H1 (cell line): Measurements from ENCODE around the gene SERINC5. TPM values are rescaled to one million over a fixed set of nuclear protein-coding genes. Genes with fewer than 3 reads are reported as not detected.
A peak's percentile ranks its signal among the peaks of the same experiment; 100 is the strongest.

Experiments used
- CHD7 ChIP-seq: fragments of 300-600 bp; sonication (generic); IDR thresholded peaks from 2 replicates; pipeline ENCODE4 v1.7.1; 2012; ENCODE audit warnings: low read length, moderate library complexity, mild to moderate bottlenecking, inconsistent platforms; ENCODE audit not compliant: insufficient replicate concordance
- CREB1 ChIP-seq: IDR thresholded peaks from 2 replicates; pipeline ENCODE4 v1.6.1; 2012; ENCODE audit warnings: inconsistent platforms
- EGR1 ChIP-seq: IDR thresholded peaks from 2 replicates; pipeline ENCODE4 v1.6.1; 2011; ENCODE audit warnings: low read depth, low read length, borderline replicate concordance
- EZH2 ChIP-seq: fragments of 200-600 bp; sonication (generic); IDR thresholded peaks from 2 replicates; pipeline ENCODE4 v1.7.1; 2012; ENCODE audit warnings: low read depth, mild to moderate bottlenecking, moderate library complexity, low read length, inconsistent platforms; ENCODE audit not compliant: severe bottlenecking
- FOSL1 ChIP-seq: IDR thresholded peaks from 2 replicates; pipeline ENCODE4 v1.6.1; 2011; ENCODE audit warnings: mild to moderate bottlenecking, low read depth, low read length, moderate library complexity; ENCODE audit not compliant: insufficient read depth
- GTF2F1 ChIP-seq: IDR thresholded peaks from 2 replicates; pipeline ENCODE4 v1.6.1; 2012; ENCODE audit warnings: low read depth, low read length, improper control_type of control experiment, borderline replicate concordance
- HDAC6 ChIP-seq: IDR thresholded peaks from one replicate; pipeline ENCODE4 v1.7.1; 2012; ENCODE audit warnings: low read depth, mild to moderate bottlenecking, inconsistent platforms, low read length, moderate library complexity
- JUN ChIP-seq: IDR thresholded peaks from 2 replicates; pipeline ENCODE4 v1.6.1; 2011; ENCODE audit warnings: low read depth, mild to moderate bottlenecking, improper control_type of control experiment, low read length
- KDM4A ChIP-seq: IDR thresholded peaks from one replicate; pipeline ENCODE4 v1.7.1; 2012; ENCODE audit warnings: low read depth, mild to moderate bottlenecking, moderate library complexity, low read length, inconsistent platforms; ENCODE audit not compliant: severe bottlenecking
- RFX5 ChIP-seq: IDR thresholded peaks from 2 replicates; pipeline ENCODE4 v1.6.1; 2011; ENCODE audit warnings: low read depth, low read length, improper control_type of control experiment, borderline replicate concordance
- polyA plus RNA-seq, 7 experiments: library from polyadenylated mRNA; depleted of rRNA in 3 of 7; stranded (reverse) in 5 of 7; unstranded in 2 of 7; fragments of >200 nt in 5 of 7; fragments of 200-250 nt in 2 of 7; gene quantifications; 1 replicate in 5 of 7; 2 replicates in 1 of 7; 4 replicates in 1 of 7; pipeline versions ENCODE4 v1.2.1 to v1.2.3, GENCODE V29; 2011 to 2013; ENCODE audit warnings: missing spikeins in 2 of 7, mixed read lengths in 2 of 7
- total RNA-seq: library from RNA; stranded (reverse); fragmentation: NEBNext Ultra II Directional; extraction: Animal tissue kit (Norgen Biotek cat#: 25700); gene quantifications from 2 replicates; pipeline ENCODE4 v1.2.1, GENCODE V29; 2021

SERINC5 gene
- total and polyA plus RNA-seq, 2 of the 8 experiments (the other 6 are each of a cell fraction or from before 2014, with no cell fraction given) = 32.2 to 149 TPM

GRCh38 chr5:80255811-80256712 lies at the start of gene SERINC5 (continued):
- TF ChIP-seq RFX5 (no peak), GTF2F1 (no peak), CHD7 (no peak), EGR1 (no peak), FOSL1 (no peak), EZH2 (no peak), CREB1 (peak; percentile 40; the same call in 1 of the 2 replicates), KDM4A (peak; percentile 77), JUN (no peak), HDAC6 (no peak)
